ENCODE results near the gene CFAP107. TPM values are rescaled to one million over a fixed set of nuclear protein-coding genes. Genes with fewer than 3 reads are reported as not detected.

Gene CFAP107
- total RNA-seq, 1 experiment from 2014 or later, result not detected

GRCh38 chr1:12738934-12739333 lies 7.1 kb upstream of the CFAP107 start (continued):
- TF ChIP-seq ERG (CRISPR knock-in tag; IDR thresholded peaks at IDR 0.05), result no peak

GRCh38 chr1:12739613-12740012 lies 6.4 kb upstream of the CFAP107 start:
- Mint-ChIP-seq H3K36me3 (no peaks in the 10 kb centered on the region), H3K4me1 (peaks cover 6% of the 10 kb centered on the region), H3K27ac (no peak overlapping the region), H3K9me3 (peaks cover 4% of the 10 kb centered on the region), H3K27me3 (ENCODE audit: low read depth) (no peaks in the 10 kb centered on the region), H3K4me3 (no peak overlapping the region)
- no peak for DNase-seq (ENCODE audit: low spot score)
- no peak for TF ChIP-seq E2F4 (CRISPR knock-in tag; IDR thresholded peaks at IDR 0.05; ENCODE audit: borderline replicate concordance, low read depth)
- TF ChIP-seq CREB1 (CRISPR knock-in tag; IDR thresholded peaks at IDR 0.05), result no peak
- TF ChIP-seq AR (CRISPR knock-in tag; IDR thresholded peaks at IDR 0.05), result no peak
- TF ChIP-seq ZNF423 (CRISPR knock-in tag; IDR thresholded peaks at IDR 0.05), result no peak
- no peak for TF ChIP-seq PRDM15 (CRISPR knock-in tag; IDR thresholded peaks at IDR 0.05)
- no peak for TF ChIP-seq SOX15 (CRISPR knock-in tag; IDR thresholded peaks at IDR 0.05)
- no peak for TF ChIP-seq ZNF425 (CRISPR knock-in tag; conservative IDR thresholded peaks at IDR 0.05)
- TF ChIP-seq ZNF281 (CRISPR knock-in tag; IDR thresholded peaks at IDR 0.05), result no peak
- TF ChIP-seq GABPB1 (CRISPR knock-in tag; IDR thresholded peaks at IDR 0.05), result no peak
- no peak for TF ChIP-seq TEAD1 (CRISPR knock-in tag; IDR thresholded peaks at IDR 0.05)
- POLR2A ChIA-PET, result no interaction called here
- CTCF ChIA-PET, result no interaction called here
- ATAC-seq, result no peak

All from WTC11 (cell line).